NT2/D1 (cell line): ENCODE data around the gene ZNF716.
"Not testable (repeated sequence)": the region's sequence is repeated elsewhere in the genome, so short reads cannot be mapped to it uniquely, and the experiment has no call there.

Source experiments
- DNase-seq: peaks from one replicate; pipeline ENCODE4 v3.0.0-alpha.2; 2011; ENCODE audit warnings: low read depth, low spot score
- H3K27me3 ChIP-seq: 2 replicates; pipeline ENCODE4 v1.6.0; 2011; ENCODE audit warnings: mild to moderate bottlenecking; ENCODE audit not compliant: insufficient read length, insufficient read depth
- H3K36me3 ChIP-seq: 2 replicates; pipeline ENCODE4 v1.6.1; 2011; ENCODE audit warnings: mild to moderate bottlenecking, low read length, mixed read lengths; ENCODE audit not compliant: insufficient read depth, insufficient read length
- H3K4me1 ChIP-seq: 2 replicates; pipeline ENCODE4 v1.5.1; 2011; ENCODE audit not compliant: insufficient read depth, insufficient read length
- H3K4me3 ChIP-seq: 2 replicates; pipeline ENCODE4 v1.5.1; 2011; ENCODE audit warnings: low read depth; ENCODE audit not compliant: insufficient read length
- H3K9ac ChIP-seq: 2 replicates; pipeline ENCODE4 v1.6.0; 2011; ENCODE audit warnings: low read depth; ENCODE audit not compliant: insufficient read length
- H3K9me3 ChIP-seq: 2 replicates; pipeline ENCODE4 v1.5.1; 2011; ENCODE audit warnings: mild to moderate bottlenecking, low read length; ENCODE audit not compliant: insufficient read depth
- SUZ12 ChIP-seq: IDR thresholded peaks from 2 replicates; pipeline ENCODE4 v1.6.1; 2011; ENCODE audit not compliant: insufficient read length, insufficient read depth; ENCODE audit errors: extremely low read depth
- YY1 ChIP-seq: IDR thresholded peaks from 2 replicates; pipeline ENCODE4 v1.6.1; 2011; ENCODE audit not compliant: insufficient read length, insufficient read depth
- ZNF274 ChIP-seq: IDR thresholded peaks from 2 replicates; pipeline ENCODE4 v1.6.1; 2011; ENCODE audit warnings: mild to moderate bottlenecking, low read depth, low read length

Gene ZNF716

DNA sequence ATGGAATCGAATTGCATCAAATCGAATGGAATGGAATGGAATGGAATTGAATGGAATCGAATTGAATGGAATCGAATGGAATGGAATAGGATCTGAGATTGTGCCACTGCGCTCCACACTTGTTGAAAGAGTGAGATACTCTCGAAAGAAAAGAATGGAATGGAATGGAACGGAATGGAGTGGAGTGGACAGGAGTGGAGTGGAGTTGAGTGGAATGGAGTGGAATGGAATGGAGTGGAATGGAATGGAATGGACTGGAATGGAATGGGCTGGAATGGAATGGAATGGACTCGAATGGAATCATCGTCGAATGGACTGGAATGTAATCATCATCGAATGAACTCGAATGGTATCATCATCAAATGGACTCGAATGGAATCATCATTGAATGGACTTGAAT lies 38.0 kb downstream of the ZNF716 start:
- Histone ChIP-seq H3K27me3 (no peaks in the 10 kb centered on the region), H3K4me1 (no peaks in the 10 kb centered on the region), H3K9me3 (peaks cover 63% of the 10 kb centered on the region), H3K36me3 (no peaks in the 10 kb centered on the region), H3K9ac (no peak overlapping the region), H3K4me3 (no peak overlapping the region)
- no peak for TF ChIP-seq ZNF274
- TF ChIP-seq SUZ12: no peak
- TF ChIP-seq YY1: no peak
- DNase-seq: no peak

DNA sequence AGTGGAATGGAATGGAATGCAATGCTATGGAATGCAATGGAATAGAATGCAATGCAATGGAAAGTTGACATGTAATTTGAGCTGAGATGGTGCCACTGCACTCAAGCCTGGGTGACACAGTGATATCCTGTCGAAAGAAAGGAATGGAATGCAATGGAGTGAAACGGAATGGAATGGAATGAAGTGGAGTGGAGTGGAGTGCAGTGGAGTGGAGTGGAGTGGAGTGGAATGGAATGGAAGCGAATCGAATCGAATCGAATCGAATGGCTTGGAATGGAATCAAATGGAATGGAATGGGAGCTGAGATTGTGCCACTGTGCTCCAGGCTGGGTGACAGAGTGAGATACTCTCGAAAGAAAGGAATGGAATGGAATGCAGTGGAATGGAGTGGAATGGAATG lies 45.1 kb downstream of the ZNF716 start:
- H3K4me3 ChIP-seq, DNase-seq, H3K4me1 ChIP-seq, H3K9ac ChIP-seq, H3K36me3 ChIP-seq, H3K27me3 ChIP-seq: not testable (repeated sequence)
- peaks cover 57% of the 10 kb centered on the region for H3K9me3 ChIP-seq

DNA sequence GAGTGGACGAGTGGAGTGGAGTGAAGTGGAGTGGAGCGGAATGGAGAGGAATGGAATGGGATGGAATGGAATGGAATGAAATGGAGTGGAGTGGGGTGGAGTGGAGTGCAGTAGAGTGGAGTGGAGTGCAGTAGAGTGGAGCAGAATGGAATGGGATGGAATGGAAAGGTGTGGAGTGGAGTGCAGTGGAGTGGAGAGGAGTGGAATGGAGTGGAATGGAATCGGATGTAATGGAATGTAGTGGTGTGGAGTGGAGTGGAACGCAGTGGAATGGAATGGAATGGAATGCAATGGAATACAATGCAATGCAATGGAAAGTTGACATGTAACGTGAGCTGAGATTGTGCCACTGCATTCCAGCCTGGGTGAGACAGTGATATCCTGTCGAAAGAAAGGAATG lies 46.4 kb downstream of the ZNF716 start:
- no peak overlapping the region for H3K4me3 ChIP-seq
- no peaks in the 10 kb centered on the region for H3K27me3 ChIP-seq
- H3K9me3 ChIP-seq: peaks cover 46% of the 10 kb centered on the region
- no peak for DNase-seq
- H3K36me3 ChIP-seq: no peaks in the 10 kb centered on the region
- H3K9ac ChIP-seq: no peak overlapping the region
- TF ChIP-seq YY1 (no peak), ZNF274 (no peak), SUZ12 (no peak)
- H3K4me1 ChIP-seq: no peaks in the 10 kb centered on the region

DNA sequence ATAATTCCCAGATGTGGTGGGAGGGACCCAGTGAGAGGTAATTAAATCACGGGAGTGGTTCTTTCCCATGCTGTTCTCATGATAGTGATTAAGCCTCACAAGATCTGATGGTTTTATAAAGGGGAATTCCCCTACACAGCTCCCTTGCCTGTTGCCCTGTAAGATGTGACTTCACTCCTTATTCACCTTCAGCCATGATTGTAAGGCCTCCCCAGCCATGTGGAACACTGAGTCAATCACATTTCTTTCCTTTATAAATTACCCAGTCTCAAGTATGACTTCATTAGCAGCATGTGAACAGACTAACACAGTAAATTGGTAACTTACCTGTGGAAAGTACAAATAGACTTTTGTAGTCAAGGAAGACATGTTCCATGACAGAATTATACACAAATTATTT lies 55.2 kb downstream of the ZNF716 start:
- Histone ChIP-seq H3K36me3 (no peaks in the 10 kb centered on the region), H3K9me3 (peaks cover 6% of the 10 kb centered on the region), H3K4me1 (no peaks in the 10 kb centered on the region), H3K9ac (no peak overlapping the region), H3K27me3 (no peaks in the 10 kb centered on the region), H3K4me3 (no peak overlapping the region)
- DNase-seq: no peak
- TF ChIP-seq YY1 (no peak), ZNF274 (no peak), SUZ12 (no peak)
